K562 (cell line): Measurements from ENCODE around the gene ZIC2. TPM values are rescaled to one million over a fixed set of nuclear protein-coding genes. Genes with fewer than 3 reads are reported as not detected.

ENCODE experiments used
- HLTF ChIP-seq: fragments of 450-650 bp; IDR thresholded peaks from 2 replicates; pipeline ENCODE4 v1.6.1; 2016
- NCOR1 ChIP-seq: fragments of 450-650 bp; IDR thresholded peaks from 2 replicates; pipeline ENCODE4 v1.6.1; 2016; ENCODE audit warnings: mild to moderate bottlenecking, moderate library complexity
- SUPT5H ChIP-seq: fragments of 450-650 bp; IDR thresholded peaks from 2 replicates; pipeline ENCODE4 v1.6.1; 2016
- ZNF197 ChIP-seq: fragments of 200-800 bp; sonication (Bioruptor generic); IDR thresholded peaks from 2 replicates; pipeline ENCODE4 v1.6.1; 2016; ENCODE audit warnings: low read depth, missing genetic modification characterization, missing compliant biosample characterization
- polyA plus RNA-seq, 8 experiments: library from polyadenylated mRNA; depleted of rRNA in 4 of 8; stranded (reverse) in 5 of 8; unstranded in 3 of 8; fragments of >200 nt; fragmentation: Nextera tagmentation in 2 of 8; fragmentation: Illumina TruSeq in 1 of 8; extraction: Ambion mirVana in 2 of 8; extraction: Trizol in 1 of 8; gene quantifications; 2 replicates each; pipeline versions ENCODE4 v1.2.1 to v1.2.3, GENCODE V29; 2011 to 2014; ENCODE audit warnings: inconsistent platforms in 1 of 8, missing spikeins in 1 of 8
- total RNA-seq, 7 experiments: library from RNA; depleted of rRNA in 6 of 7; stranded (reverse); fragments of >200 nt in 6 of 7; fragmentation: Illumina TruSeq in 2 of 7; extraction: Trizol in 2 of 7; gene quantifications; 2 replicates each; pipeline versions ENCODE4 v1.2.1 to v1.2.3, GENCODE V29; 2011 to 2021; ENCODE audit warnings: low replicate concordance in 1 of 7
- TF ChIP-seq, protein P1 (sequence below), 3 experiments: fragments of 200-800 bp in 1 of 3; fragments of 250-450 bp in 1 of 3; fragments of 450-650 bp in 1 of 3; sonication (Bioruptor Pico) in 1 of 3; sonication (Bioruptor generic) in 1 of 3; formaldehyde crosslinking in 1 of 3; IDR thresholded peaks; 2 replicates each; pipeline versions ENCODE4 v1.6.1 to v1.8.0; 2016 to 2022; ENCODE audit warnings: mild to moderate bottlenecking in 2 of 3, missing genetic modification characterization in 2 of 3, missing compliant biosample characterization in 1 of 3, moderate library complexity in 1 of 3
- TF ChIP-seq, protein P2 (sequence below): IDR thresholded peaks from 2 replicates; pipeline ENCODE4 v1.6.1; 2016; ENCODE audit warnings: missing genetic modification characterization, missing compliant biosample characterization
- TF ChIP-seq, protein P3 (sequence below): fragments of 450-650 bp; formaldehyde crosslinking; IDR thresholded peaks from 2 replicates; pipeline ENCODE4 v1.4.0; 2022; ENCODE audit warnings: missing genetic modification characterization

The ZIC2 gene
- total and polyA plus RNA-seq, 9 of the 15 experiments (the other 6 are each of a cell fraction or from before 2014, with no cell fraction given): 1.8 to 18.0 (median 4.5) TPM

DNA sequence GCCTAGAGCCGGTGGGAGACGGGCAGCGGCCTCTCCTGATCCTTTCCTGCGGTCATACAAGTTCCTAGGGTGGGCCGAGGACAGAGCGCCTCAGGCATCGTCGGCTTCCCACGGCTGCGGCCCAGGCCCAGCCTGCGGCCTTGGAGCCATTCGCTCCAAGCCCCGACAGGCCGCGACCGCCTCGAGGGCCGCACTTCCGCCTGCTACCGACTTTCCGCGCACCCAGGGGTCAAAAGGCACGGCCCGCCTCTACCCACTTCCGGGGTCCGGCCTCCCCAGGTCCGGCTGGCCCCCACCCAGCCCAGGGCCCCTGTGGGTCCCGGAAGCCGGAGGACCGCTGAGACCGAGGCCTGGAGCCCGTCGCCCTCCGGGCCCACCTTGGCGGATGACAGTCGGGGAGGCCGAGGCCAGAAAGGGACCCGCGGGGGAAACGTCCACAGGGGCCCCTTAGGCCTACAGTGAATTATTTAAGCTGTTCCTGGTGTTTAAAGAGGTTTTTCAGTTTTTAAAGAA, 16.2 kb downstream of the ZIC2 start (continued):
- TF ChIP-seq, protein P1, sequence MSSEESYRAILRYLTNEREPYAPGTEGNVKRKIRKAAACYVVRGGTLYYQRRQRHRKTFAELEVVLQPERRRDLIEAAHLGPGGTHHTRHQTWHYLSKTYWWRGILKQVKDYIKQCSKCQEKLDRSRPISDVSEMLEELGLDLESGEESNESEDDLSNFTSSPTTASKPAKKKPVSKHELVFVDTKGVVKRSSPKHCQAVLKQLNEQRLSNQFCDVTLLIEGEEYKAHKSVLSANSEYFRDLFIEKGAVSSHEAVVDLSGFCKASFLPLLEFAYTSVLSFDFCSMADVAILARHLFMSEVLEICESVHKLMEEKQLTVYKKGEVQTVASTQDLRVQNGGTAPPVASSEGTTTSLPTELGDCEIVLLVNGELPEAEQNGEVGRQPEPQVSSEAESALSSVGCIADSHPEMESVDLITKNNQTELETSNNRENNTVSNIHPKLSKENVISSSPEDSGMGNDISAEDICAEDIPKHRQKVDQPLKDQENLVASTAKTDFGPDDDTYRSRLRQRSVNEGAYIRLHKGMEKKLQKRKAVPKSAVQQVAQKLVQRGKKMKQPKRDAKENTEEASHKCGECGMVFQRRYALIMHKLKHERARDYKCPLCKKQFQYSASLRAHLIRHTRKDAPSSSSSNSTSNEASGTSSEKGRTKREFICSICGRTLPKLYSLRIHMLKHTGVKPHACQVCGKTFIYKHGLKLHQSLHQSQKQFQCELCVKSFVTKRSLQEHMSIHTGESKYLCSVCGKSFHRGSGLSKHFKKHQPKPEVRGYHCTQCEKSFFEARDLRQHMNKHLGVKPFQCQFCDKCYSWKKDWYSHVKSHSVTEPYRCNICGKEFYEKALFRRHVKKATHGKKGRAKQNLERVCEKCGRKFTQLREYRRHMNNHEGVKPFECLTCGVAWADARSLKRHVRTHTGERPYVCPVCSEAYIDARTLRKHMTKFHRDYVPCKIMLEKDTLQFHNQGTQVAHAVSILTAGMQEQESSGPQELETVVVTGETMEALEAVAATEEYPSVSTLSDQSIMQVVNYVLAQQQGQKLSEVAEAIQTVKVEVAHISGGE (CRISPR knock-in tag; IDR thresholded peaks at IDR 0.05): no peak
- TF ChIP-seq SUPT5H (no peak), NCOR1 (no peak), ZNF197 (no peak), HLTF (no peak)
- TF ChIP-seq, protein P2, sequence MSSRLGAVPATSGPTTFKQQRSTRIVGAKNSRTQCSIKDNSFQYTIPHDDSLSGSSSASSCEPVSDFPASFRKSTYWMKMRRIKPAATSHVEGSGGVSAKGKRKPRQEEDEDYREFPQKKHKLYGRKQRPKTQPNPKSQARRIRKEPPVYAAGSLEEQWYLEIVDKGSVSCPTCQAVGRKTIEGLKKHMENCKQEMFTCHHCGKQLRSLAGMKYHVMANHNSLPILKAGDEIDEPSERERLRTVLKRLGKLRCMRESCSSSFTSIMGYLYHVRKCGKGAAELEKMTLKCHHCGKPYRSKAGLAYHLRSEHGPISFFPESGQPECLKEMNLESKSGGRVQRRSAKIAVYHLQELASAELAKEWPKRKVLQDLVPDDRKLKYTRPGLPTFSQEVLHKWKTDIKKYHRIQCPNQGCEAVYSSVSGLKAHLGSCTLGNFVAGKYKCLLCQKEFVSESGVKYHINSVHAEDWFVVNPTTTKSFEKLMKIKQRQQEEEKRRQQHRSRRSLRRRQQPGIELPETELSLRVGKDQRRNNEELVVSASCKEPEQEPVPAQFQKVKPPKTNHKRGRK (tag): no peak
- TF ChIP-seq, protein P3, sequence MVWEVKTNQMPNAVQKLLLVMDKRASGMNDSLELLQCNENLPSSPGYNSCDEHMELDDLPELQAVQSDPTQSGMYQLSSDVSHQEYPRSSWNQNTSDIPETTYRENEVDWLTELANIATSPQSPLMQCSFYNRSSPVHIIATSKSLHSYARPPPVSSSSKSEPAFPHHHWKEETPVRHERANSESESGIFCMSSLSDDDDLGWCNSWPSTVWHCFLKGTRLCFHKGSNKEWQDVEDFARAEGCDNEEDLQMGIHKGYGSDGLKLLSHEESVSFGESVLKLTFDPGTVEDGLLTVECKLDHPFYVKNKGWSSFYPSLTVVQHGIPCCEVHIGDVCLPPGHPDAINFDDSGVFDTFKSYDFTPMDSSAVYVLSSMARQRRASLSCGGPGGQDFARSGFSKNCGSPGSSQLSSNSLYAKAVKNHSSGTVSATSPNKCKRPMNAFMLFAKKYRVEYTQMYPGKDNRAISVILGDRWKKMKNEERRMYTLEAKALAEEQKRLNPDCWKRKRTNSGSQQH (CRISPR knock-in tag): no peak
- TF ChIP-seq, all 486 proteins: peak for 0
